ENCODE measurements around the gene VN1R5.
"Not testable (repeated sequence)": the region's sequence is repeated elsewhere in the genome, so short reads cannot be mapped to it uniquely, and the experiment has no call there.

The VN1R5 gene

GRCh38 chr1:247274605-247275256, 18.9 kb downstream of the VN1R5 start:
- no peak for DNase-seq

DNA sequence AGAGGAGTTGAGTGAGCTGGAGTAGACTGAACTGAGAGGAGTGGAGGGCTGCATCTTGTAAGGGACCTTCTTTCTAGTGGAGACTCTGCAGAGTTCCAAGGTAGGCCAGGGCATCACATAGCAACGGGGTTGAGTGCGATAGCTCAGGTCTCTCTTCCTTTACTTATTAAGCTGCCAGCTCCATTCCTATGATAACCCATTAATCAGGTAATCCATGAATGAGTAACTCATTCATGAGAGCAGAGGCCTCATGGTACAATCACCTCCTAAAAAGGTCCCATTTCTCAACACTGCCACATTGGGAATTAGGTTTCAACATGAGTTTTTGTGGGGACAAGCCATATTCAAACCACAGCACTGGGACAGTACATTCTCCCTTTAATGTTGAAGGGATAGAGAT, 21.3 kb downstream of the VN1R5 start:
- no peak for DNase-seq

DNA sequence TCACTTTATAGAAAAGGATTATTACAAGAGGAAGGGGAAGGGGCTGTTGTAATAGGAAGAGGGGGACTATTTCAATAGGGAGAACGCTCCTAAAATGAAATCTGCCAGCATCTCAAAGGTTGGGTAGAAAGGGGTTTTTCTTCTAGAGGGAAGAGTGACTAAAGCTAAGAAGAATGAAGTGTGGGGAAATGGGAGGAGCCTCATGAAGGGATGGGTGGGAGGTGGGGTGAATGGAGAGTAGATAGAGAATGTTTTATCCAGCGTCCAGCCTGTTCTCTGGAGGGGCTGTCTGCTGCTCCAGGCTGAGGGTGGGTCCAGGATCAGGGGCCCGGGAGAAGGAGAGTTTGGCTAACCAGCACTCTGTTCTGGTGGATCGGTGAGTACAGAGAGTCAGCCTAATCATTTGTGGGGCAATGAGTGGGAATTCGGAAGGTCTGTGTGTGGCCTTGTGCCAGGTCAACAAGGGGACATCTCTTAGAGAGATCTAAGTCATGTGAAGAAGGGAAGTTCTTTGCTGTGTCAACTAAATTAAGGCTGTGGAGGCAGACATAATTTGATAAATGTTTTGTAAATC, 25.2 kb downstream of the VN1R5 start:
- no peak for DNase-seq

- no peak for DNase-seq
Observed at GRCh38 chr1:247286134-247286670, 30.3 kb downstream of the VN1R5 start.

DNA sequence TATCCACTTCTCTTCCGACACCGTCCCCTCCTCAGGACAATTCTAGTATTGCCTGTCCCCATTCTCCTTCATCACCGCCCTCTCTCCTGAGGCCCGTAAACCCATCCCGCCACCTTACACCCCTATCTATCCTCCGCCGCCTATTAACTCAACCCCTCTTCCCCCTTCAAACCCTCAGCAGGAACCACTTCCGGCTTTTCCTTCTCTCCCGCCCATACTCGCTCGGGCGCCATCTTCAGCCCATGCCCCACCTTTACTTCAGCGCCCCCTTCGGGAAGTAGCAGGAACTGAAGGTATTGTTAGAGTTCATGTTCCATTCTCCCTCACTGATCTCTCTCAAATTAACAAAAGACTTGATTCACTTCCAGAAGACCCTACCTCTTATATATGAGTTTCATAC, 31.6 kb downstream of the VN1R5 start:
- DNase-seq, result no peak

GRCh38 chr1:247288341-247288740, 32.5 kb downstream of the VN1R5 start:
- no peak for DNase-seq

DNA sequence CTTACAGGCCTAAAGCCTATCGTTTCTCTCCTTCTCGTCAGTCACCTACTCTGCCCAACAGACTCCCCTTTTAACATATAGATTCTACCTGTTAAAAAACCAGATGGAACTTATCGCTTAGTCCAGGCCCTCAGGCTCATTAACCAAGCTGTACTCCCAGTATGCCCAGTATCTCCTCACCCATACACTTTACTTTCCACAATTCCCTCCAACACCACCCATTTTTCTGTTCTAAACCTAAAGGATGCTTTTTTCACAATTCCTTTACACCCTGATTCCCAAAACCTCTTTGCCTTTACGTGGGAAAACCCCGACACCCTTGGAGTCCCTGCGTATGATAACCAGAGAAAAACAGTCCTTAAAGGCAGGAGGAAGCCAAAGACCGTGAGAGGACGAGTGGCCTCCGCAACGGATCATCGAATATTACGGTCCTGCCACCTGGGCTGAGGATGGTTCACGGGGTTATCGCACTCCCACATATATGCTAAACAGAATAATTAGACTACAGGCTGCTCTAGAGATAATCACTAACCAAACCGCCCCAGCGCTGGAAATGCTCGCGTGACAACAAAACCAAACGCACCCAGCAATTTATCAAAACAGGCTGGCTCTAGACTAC, 33.5 kb downstream of the VN1R5 start:
- DNase-seq, result not testable (repeated sequence)

DNA sequence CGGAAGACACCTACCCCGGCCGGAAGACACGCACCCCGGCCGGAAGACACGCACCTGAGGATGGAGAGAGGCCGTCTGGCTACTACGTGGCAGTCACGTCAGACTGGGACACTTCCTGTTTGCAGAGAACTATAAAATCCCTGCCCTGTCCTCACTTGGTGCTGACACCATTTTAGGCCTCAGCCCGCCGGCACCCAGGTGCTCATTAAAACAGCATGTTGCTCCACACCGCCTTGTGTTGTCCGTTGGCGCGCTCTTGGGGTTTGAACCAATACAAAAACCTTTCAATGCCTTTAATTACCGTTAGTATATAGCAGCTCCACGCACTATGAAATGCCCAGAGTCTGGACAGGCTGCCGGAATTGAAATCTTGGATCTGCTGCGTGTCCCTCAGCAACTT, 34.7 kb downstream of the VN1R5 start:
- DNase-seq, result no peak

- no peak for DNase-seq
Observed at GRCh38 chr1:247291161-247291560, 35.3 kb downstream of the VN1R5 start.

- no peak for DNase-seq
Observed at GRCh38 chr1:247291833-247292561, 36.1 kb downstream of the VN1R5 start.

DNA sequence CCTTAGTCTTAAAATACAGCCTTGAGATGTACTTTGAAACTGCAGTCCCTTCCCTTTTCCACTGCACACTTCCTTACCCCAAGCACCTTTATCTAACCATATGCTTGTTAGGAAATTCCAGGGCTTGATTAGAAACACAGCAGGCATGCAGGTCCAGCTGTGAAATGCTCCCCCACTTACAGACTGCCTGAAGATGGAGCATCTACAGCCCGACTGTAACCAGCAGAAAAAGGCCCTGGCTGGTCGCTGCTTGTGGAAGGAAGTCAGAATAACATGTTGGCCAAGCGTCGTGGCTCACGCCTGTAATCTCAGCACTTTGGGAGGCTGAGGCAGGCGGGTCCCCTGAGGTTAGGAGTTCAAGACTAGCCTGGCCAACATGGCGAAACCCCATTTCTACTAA, 37.2 kb downstream of the VN1R5 start:
- no peak for DNase-seq

GRCh38 chr1:247294282-247294681, 38.4 kb downstream of the VN1R5 start:
- DNase-seq, result no peak

DNA sequence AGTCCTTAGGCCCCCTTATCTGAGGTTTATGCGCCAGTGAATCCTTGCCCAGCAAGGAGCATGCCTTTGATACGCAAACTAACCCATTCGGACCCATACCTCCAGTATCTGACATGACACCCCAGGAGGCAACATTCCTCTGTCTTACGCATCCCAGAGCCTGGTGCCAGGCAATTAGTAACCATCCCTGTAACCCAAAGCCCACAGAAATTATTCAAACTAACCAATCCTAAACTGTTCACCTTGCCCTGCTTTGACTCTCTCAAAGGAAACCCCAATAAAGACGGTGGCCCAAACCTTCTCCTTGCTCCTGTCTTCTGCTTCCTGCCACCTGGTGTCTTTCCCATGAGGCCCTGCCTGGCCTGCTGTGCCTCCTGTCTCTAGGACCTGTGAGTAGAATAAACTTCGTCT, 39.4 kb downstream of the VN1R5 start:
- no peak for DNase-seq

- DNase-seq, result no peak
Observed at GRCh38 chr1:247295746-247296145, 39.9 kb downstream of the VN1R5 start.

DNA sequence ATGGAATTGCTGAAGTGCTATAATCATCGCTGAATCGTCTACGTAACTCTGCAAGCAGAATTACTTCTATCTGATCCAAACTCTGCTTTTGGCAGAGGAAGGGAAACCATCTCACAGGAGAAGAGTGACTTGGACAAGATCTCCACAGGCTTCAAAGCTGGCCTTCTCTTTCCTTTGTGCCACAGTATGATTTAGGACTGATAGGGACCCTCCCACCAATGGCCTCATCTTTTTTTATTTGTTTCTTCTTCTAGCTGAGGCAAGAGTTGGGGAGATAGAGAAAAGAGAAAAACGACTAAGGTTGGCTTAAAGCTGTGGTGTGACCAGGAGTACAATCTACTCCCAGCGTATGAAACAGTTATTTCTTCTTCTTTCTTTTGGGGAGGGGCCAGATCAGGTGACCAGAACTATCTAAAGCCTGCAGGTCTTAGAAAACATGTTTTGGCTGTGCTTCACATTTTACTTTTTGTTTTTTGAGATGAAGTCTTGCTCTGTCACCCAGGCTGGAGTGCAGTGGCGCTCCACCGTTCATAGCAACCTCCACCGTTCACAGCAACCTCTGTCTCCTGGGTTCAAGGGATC, 40.8 kb downstream of the VN1R5 start:
- no peak for DNase-seq

DNA sequence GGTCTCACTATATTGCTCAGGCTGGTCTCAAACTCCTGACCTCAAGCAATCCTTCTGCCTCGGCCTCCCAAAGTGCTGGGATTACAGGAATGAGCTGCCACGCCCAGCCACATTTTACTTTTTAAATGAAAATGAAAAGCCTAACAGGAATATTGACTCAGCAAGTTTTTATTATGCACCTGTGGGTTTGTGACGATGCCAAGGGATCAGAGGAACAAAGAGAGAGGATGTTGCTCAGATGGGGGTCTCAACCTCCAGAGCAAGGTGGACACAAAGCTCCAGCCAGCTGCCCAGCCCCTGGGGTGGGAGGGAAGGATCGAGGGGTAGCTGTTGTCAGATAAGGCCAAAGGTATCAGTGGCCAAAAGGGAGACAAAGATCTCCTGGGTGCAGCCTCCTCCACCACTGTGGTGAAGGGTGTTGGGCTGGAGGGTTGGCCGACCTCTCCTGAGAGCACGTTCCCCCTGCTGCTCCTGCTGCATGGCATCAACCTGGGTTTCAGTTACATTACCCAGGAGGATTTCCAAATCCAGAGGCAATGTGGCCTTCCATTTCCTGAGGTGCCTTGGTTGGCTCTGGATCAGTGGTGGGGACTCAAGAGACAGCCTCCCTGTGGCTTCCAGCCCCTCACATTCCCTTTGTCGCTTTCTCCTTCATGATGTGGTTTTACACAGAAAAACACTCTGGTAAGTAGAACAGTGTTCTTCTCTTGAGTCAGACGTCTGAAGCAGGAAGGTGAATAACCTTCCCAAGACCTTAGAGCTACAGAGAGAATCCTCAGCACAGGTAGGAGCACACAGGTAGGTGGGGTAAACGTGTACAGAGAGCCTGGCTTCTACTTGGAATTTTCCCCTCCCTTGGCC, 41.6 kb downstream of the VN1R5 start:
- DNase-seq, result no peak

- DNase-seq, result no peak
Observed at GRCh38 chr1:247298124-247298481, 42.2 kb downstream of the VN1R5 start.

DNA sequence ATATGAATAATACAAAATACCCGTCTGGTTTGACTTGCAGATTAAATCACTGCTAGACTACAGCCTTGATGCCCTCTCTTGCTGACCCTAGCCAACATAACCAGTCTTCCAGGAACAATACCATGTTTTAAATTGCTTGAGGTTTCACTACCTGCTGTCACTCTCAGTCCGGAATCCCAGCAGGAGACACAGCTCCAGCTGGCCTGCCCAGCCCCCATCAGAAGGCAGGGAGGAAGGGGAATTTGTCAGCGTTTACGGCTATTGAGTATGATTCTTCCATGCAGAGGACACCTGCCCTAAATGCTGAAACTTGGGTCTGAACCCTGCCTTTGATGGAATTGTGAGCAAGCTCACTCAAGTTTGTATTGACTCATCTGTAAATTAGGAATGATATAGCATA, 42.8 kb downstream of the VN1R5 start:
- DNase-seq, result no peak

- no peak for DNase-seq
Observed at GRCh38 chr1:247299723-247300381, 44.0 kb downstream of the VN1R5 start.

- DNase-seq, result no peak
Observed at GRCh38 chr1:247300491-247301175, 44.8 kb downstream of the VN1R5 start.

GRCh38 chr1:247301176-247301540, 45.3 kb downstream of the VN1R5 start:
- no peak for DNase-seq
